Inferior parietal cortex (tissue), 1 donor: ENCODE data around the gene TNNI3K.

Experiments
- DNase-seq: peaks from one replicate; pipeline ENCODE4 v3.0.0-alpha.2; 2016; ENCODE audit errors: extremely low spot score

Gene TNNI3K

GRCh38 chr1:74502858-74503257 lies 267.7 kb downstream of the TNNI3K start:
- DNase-seq = no peak

- peak; percentile 85 for DNase-seq
Observed at GRCh38 chr1:74504125-74504932, 269.1 kb downstream of the TNNI3K start.

DNA sequence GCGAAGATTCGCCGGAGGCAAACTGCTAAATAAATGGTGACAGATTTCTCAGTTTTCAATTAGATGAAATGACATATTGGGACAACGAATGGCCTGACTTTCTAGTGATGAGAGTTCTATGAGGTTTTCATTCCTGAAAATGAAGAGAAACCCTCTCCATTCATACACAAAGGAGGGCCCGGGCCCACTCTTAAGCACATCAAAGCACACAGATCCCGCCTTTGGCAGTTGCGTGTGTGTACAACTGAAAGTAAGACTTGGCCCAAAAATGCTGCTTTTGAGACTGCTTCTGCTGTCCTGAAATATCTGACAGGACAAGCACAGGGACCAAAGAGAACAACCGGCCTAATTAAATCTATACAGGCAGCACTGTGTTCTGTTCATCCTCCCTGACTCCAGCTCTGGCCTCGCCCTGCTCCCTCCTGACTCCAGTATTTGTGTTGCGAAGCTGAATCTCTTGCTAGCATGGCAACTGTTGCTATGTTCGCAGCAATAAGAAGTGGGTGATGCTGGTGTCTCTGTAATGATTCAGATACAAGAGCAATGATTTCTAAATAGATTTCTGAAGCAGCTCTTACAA lies 269.8 kb downstream of the TNNI3K start:
- DNase-seq = no peak

DNA sequence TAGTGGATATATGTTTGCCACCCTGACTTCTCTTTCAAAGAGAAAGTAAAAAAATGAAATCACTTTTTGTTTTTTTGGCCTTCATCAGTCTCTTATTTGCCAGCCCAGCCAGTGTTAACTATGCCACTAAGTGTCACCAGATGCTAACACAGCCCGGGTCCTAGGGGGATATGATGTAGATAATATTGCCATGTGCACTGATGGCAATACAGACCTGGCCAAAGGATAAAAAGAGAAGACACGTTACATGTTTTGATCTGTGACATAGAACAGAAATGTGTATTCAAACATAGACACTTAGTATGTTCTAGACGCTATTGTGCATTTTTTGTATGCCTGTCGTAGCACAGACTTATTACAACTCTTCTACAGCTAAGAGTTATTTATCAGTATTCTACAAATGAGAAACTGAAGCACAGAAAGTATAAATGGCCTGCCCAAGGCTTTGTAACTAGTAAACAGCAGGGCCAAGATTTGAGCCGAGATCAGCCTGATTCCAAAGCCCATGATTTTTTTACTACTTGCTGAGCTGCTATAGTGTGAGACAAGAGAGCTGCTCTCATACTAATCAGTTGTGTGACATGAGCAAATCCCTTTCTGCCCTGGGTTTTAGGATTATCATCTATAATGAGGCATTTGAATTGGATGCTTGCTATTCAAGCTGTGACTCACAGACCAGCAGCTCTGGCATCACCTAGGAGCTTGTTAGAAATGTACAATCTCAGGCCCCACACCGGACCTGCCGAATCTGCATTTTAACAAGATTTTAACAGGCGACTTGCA lies 270.9 kb downstream of the TNNI3K start:
- no peak for DNase-seq

DNA sequence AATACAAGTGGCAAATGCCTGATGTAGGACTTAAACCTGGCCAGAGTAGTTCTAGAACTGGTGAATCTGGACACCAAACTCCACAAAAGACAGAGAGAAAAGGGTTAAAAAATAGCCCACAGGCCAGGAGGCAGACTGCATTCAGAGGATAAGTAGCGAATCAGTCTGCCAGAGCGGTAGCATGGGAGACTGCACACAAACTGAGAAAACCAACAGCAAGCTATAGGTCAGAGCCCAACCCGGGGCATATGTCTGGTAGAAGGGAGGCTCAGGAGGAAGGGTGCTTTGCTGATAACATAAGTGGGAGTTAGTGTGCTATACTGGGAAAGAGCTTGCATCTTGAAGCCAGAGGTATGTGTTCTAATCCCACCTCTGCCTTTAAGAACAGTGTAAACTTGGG lies 273.3 kb downstream of the TNNI3K start:
- no peak for DNase-seq

GRCh38 chr1:74512170-74512915 lies 277.2 kb downstream of the TNNI3K start, which contains the start of gene LRRC53:
TSS of gene LRRC53 (minus strand) at chr1:74512611. CDS start at chr1:74483349, 29,262 bp downstream.
- peak; percentile 56 for DNase-seq

DNA sequence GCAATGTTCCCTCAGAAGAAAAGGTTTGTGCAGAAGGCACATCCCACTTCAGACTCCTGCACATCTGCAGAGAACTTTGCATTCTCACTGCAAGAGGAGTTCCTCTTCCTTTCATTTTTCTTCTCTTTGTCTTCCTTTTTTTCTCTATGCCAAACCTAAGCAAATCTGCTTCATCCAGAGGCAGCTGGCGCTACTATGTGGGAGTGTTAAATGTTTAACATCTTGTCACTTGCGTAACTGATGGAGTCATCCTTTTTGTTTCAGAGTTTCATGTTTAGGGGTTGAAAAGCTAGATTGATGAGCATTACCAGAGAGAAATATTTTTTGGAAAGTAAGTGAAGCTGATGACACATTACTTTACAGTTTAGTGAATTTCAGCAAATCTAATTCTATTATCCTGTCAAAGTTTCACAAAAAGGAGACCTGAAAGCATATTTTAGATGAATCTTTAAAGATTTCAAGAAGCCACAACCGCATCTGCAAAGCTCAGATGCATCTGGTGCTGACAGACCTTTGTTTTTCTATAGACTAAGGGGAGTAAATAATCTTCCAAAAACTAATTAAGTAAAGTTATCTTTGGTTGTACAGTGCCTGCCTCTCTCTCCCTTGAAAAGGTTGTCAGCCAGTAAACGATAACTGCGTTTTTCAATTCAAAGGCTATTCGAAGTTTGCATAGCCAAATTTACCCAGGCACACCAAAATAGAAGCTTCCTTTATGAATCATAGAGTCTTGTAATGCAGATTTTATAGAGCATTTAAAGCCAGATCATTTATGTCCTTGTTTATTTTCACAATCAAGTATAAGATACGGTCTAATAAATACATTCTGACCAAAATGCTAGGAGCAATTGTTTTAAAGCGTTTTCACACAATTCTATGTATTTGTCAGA lies 278.5 kb downstream of the TNNI3K start:
- peak; percentile 73 for DNase-seq

DNA sequence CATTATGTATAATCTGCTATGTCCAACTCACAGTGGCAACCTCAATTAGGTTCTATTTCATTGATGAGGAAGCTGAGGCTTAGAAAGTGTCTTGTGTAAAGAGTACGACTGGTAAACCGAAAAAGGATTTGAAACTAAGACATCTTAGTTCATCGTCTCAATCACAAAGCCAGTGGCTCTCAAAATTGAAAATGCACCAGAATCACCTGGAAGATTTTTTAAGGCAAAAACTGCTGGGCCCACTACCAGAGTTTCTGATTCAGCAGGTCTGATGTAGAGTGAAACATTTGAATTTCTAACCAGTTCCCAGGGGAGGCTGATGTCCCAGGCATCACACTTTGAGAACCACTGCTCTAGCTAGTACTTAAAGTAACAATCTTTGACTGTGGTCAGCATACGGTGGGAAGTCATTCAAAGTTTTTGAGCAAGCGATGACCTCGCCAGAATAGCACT lies 282.4 kb downstream of the TNNI3K start:
- DNase-seq = no peak

DNA sequence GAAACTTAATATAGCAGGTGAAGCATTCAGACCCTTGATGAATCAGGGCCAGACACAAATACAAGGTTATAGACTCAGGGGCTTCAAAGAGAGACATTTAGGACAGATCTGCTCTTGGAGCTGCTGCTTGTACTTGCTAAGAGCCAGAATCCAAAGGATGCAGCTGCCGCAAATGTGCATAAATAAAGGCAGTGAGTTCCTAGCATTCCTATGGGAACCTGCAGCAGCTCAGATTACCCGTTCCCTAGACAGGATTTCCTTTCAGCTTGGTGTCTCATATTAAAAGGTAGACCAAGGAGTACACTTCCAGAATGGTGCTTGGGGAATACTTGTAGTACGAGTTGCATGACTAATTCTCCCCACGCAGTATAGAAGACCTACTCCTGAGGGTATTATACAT lies 287.0 kb downstream of the TNNI3K start:
- no peak for DNase-seq

DNA sequence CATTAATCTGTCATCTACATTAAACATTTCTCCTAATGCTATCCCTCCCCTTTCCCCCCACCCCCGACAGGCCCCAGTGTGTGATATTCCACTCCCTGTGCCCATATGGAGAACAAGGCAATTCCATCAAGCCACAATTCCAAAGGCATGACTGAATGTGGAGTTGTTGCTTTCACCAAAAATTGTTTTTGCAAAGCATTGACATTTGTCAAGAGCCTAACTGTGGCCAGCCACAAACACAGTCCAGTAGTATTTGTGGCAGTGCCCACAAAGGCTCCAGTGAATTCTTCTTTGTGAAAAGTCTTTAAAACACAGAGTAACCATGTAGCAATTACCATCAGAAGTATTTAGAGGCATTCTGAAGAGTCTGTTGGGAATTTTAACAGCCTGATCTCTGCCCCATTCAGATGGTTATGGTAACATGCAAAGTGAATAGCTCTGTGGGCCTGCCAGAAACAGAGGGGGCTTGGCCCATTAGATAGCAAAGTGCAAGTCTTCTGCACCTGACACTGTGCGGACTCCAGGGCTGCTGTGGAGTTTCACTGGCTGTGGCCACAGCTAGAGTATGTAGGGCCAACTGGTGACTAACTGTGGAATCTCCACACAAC lies 288.8 kb downstream of the TNNI3K start:
- DNase-seq = no peak

DNA sequence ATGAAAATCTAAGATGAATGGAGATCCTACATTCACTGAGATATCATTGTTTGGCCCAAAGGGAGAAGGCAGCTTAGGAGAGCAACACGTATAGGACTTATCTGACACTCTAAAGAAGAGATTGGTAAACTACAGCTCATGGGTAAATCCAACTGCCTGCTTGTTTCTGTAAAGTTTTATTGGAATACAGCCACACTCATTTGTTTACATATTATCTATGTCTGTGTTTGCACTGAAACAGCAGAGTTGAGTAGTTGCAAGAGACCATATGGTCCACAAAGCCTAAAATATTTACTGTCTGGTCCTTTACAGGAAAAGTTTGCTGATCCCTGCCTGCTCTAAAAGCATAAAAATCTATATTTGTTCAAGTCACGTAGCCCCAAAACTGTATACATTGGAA lies 291.5 kb downstream of the TNNI3K start:
- no peak for DNase-seq

GRCh38 chr1:74528123-74528522 lies 292.9 kb downstream of the TNNI3K start:
- no peak for DNase-seq

DNA sequence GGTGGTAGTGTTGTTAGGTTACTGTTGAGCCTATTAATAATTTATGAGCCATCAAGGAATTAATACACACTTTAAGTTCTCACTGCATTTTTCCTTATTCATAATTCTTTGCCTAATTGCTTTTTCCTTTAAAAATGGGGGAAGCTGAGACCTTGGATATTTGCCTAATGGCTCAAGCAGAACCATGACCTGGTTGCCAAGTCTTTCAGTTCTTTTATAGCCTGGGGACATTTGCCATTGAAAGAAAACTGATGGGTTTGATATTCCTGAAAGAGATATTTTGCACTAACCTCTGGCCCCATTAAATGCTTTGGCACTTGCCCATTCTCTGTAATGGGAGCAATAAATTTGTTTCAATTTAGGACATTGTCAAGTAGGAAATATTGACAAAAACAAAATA lies 295.7 kb downstream of the TNNI3K start:
- DNase-seq = no peak

DNA sequence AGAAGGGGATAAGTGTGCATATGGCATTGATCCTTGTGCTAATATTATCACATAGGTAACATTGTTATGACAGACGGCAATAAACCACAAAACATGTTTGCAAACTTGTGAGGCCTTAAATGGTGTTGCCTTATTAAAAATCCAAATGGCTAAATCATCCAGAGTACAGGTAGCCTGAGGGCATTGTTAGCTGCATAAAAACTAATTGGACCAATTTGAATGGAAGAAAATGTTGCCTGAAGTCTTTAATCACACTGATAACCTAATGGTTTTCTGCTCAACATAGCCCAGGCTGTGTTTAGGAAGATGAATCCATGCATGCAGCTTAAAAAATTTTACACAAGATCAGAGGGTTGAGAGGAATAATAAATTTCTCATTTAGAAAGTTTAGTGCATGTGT lies 296.6 kb downstream of the TNNI3K start:
- no peak for DNase-seq

- no peak for DNase-seq
Observed at GRCh38 chr1:74534241-74534640, 299.1 kb downstream of the TNNI3K start.

GRCh38 chr1:74545821-74546220 lies 310.6 kb downstream of the TNNI3K start:
- no peak for DNase-seq

GRCh38 chr1:74548961-74549750 lies 314.0 kb downstream of the TNNI3K start:
- DNase-seq = no peak

DNA sequence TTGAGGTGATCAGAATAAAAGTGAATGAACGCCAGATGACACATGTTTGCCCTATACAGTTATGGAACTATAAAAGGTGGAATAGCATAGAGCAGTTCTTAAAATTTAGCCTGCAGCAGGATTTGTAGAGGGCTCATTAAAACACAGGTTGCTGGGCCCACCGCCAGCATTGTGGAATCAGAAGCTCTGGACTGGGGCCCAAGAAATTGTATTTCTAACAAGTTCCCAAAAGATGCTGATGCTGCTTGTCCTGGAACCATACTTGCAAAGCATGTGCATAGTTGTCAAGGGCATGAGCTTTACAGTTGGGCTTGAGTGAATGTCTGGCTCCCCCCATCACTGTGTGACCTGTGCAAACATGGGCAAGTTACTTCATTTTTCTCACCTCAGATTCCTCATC lies 314.7 kb downstream of the TNNI3K start:
- DNase-seq = no peak

DNA sequence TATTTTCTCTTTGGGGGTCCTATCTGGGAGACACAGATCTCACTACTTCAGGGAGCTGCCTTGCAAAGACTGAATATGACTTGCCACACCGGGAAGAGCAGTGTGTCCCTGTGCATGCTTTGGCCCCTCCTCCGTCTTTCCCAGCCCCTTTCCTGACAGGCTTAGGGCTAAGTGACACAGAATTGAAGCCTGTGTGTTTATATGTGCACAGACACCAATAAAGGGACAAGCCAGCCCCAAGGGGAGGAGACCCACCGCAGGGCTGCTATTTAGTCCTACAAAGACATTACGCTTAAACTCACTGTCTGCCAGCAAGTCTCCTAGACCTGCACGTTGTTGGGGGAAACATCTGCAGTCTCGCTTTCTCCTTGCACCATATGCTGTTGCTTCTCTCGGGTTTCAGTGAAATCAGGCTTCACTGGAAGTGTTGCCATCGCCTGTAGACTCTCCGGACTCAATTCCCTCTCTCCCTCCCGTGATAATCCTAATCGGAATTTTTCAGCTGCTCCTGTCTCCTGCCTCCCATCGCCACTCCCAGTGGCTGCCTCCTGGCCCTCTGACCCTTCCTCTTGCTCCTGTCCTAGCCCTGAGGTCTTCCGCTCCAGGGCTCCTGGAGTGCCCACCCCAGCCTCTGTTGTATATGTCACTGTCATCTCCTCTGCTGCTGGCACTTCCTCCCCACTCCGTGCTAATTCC lies 335.8 kb downstream of the TNNI3K start:
- peak; percentile 42 for DNase-seq
